ENCODE data around the gene TUBGCP6.

TUBGCP6 gene

DNA sequence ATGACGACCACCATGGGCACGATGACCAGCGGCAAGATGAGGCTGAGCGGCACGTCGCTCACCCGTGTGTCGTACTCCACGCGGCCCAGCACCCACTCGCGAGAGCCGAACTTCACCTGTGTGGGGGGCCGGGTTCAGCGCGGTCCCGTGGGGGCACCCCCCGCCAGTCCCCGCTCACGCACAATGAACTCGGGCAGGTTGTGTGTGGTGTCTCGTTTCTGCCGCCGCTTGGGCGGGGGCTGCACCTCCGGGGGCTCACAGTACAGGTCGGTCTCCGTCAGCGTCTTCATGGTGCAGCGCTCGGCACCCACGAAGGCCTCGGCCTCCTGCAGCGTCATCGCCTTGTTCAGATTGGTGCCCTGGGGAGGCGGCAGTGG is 36.5 kb upstream of the TUBGCP6 start:
- Histone ChIP-seq H3K27ac (no peak overlapping the region), H3K27me3 (no peaks in the 10 kb centered on the region), H3K36me3 (peaks cover 87 to 98% (median 95%) of the 10 kb centered on the region in 3 donors), H3K9me3 (no peaks in the 10 kb centered on the region), H3K4me1 (peaks cover 0 to 19% (median 0%) of the 10 kb centered on the region in 4 donors), H3K4me3 (no peak overlapping the region)
- no peak for TF ChIP-seq CTCF (IDR thresholded peaks at IDR 0.05)
- DNase-seq, result no peak
- intact Hi-C loops (cut with DNase I; ENCODE audit: low total_unique reads), result no loop called here

DNA sequence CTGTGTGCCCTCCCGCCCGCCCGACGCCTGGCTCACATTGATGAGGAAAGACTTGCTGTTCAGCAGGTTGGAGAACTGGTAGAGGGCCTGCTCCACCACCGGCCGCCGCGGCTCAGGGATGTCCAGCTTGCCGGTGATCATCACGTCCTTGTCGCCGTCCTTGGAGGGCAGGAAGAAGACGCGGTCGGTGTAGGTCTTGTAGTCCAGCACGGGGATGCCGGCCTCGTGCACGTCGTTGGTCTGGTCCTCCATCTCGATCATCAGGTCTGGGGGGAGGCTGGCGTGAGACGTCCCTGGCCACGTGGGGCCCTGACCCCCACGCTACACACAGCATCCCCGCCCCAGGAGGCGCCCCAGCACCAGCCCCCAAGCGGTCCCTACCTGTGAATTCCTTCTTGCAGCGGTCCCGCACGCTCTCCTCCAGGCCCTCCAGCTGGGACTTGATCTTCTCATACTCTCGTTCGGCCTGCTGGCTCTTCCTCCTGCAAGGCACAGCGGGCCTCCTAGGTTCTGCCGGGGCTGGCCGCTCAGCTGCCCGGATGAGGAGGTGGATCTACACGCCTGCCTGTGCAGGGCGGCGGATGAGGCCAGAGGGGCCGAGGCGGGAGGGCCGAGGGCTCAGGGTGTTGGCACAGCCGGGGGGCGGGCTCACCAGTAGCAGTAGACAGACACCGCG is 36.0 kb upstream of the TUBGCP6 start:
- DNase-seq, result no peak
- H3K27ac ChIP-seq, result no peak overlapping the region
- H3K36me3 ChIP-seq, result peaks cover 84 to 98% (median 95%) of the 10 kb centered on the region in 3 donors
- H3K4me3 ChIP-seq, result no peak overlapping the region
- H3K27me3 ChIP-seq, result no peaks in the 10 kb centered on the region
- no peaks in the 10 kb centered on the region for H3K9me3 ChIP-seq
- no peak for TF ChIP-seq CTCF (IDR thresholded peaks at IDR 0.05)
- peaks cover 0 to 18% (median 0%) of the 10 kb centered on the region in 4 donors for H3K4me1 ChIP-seq
- intact Hi-C loops (cut with DNase I; ENCODE audit: low total_unique reads), result no loop called here

- Histone ChIP-seq H3K9me3 (no peaks in the 10 kb centered on the region), H3K27ac (no peak overlapping the region), H3K27me3 (no peaks in the 10 kb centered on the region), H3K36me3 (peaks cover 88 to 100% (median 98%) of the 10 kb centered on the region in 3 donors), H3K4me1 (peaks cover 0 to 18% (median 0%) of the 10 kb centered on the region in 4 donors), H3K4me3 (no peak overlapping the region)
- no peak for TF ChIP-seq CTCF (IDR thresholded peaks at IDR 0.05)
- no peak for DNase-seq
- intact Hi-C loops (cut with DNase I; ENCODE audit: low total_unique reads), result no loop called here
Observed at GRCh38 chr22:50280022-50280707, 35.3 kb upstream of the TUBGCP6 start.

GRCh38 chr22:50278956-50279619 is 34.3 kb upstream of the TUBGCP6 start:
- Histone ChIP-seq H3K9me3 (no peaks in the 10 kb centered on the region), H3K36me3 (peaks cover 87 to 96% (median 94%) of the 10 kb centered on the region in 3 donors), H3K27ac (no peak overlapping the region), H3K4me3 (no peak overlapping the region), H3K4me1 (peaks cover 0 to 18% (median 0%) of the 10 kb centered on the region in 4 donors), H3K27me3 (no peaks in the 10 kb centered on the region)
- no peak for TF ChIP-seq CTCF (IDR thresholded peaks at IDR 0.05)
- DNase-seq, result no peak
- intact Hi-C loops (cut with DNase I; ENCODE audit: low total_unique reads), result no loop called here

GRCh38 chr22:50278461-50278860 is 33.6 kb upstream of the TUBGCP6 start:
- no peak overlapping the region for H3K27ac ChIP-seq
- no peak overlapping the region for H3K4me3 ChIP-seq
- H3K36me3 ChIP-seq, result peaks cover 81 to 92% (median 87%) of the 10 kb centered on the region in 3 donors
- DNase-seq, result no peak
- H3K4me1 ChIP-seq, result peaks cover 0 to 18% (median 0%) of the 10 kb centered on the region in 4 donors
- intact Hi-C loops (cut with DNase I; ENCODE audit: low total_unique reads), result no loop called here
- H3K27me3 ChIP-seq, result no peaks in the 10 kb centered on the region
- H3K9me3 ChIP-seq, result no peaks in the 10 kb centered on the region
- no peak for TF ChIP-seq CTCF (IDR thresholded peaks at IDR 0.05)

All from tibial artery (tissue), 4 donors.